IMR-90 (cell line): Measurements from ENCODE around the gene PAX2. TPM values are rescaled to one million over a fixed set of nuclear protein-coding genes. Genes with fewer than 3 reads are reported as not detected.

Experiments
- ATAC-seq: fragments of 200-7000 bp; cut with Tn5 transposase; 2 replicates; pipeline ENCODE4 v1.9.1; 2020; ENCODE audit warnings: low read depth, mild to moderate bottlenecking, moderate library complexity
- BruUV-seq: library from RNA; stranded (reverse); fragments of 400-500 nt; replicated peaks from 2 replicates; lab custom pipeline; 2021; lab: Mats Ljungman, UMichigan
- CTCF ChIA-PET: fragments of 300-600 bp; formaldehyde crosslinking; extraction: SDS; loops from one replicate; lab custom pipeline; 2021; ENCODE audit warnings: antibody characterized with exemption; lab: Yijun Ruan, JAX
- POLR2A ChIA-PET: fragments of 300-600 bp; sonication (Branson Sonifier 250); formaldehyde crosslinking; loops from one replicate; lab custom pipeline; 2022; ENCODE audit warnings: antibody characterized with exemption; ENCODE audit not compliant: unreplicated experiment; lab: Charles Lee
- DNase-seq: peaks from one replicate; pipeline ENCODE4 v3.0.0; 2013
- H2AFZ ChIP-seq: replicated peaks from 2 replicates; pipeline ENCODE3; 2013; ENCODE audit warnings: low read length, mild to moderate bottlenecking; ENCODE audit not compliant: poor library complexity
- H2AK5ac ChIP-seq: 2 replicates; pipeline ENCODE4 v1.6.1; 2013; ENCODE audit warnings: low read depth, low read length, inconsistent platforms
- H2AK9ac ChIP-seq: replicated peaks from 2 replicates; pipeline ENCODE3; 2013; ENCODE audit warnings: mild to moderate bottlenecking, low read depth, low read length, moderate library complexity; ENCODE audit not compliant: poor library complexity
- H2BK120ac ChIP-seq: 2 replicates; pipeline ENCODE4 v1.6.1; 2013; ENCODE audit warnings: low read depth, low read length, inconsistent platforms
- H2BK15ac ChIP-seq: 3 replicates; pipeline ENCODE4 v1.6.1; 2013; ENCODE audit warnings: low read depth, low read length, inconsistent platforms
- H2BK20ac ChIP-seq: 2 replicates; pipeline ENCODE4 v1.6.1; 2013; ENCODE audit warnings: low read depth, mild to moderate bottlenecking, inconsistent platforms, low read length, moderate library complexity
- H2BK5ac ChIP-seq: 2 replicates; pipeline ENCODE4 v1.6.1; 2013; ENCODE audit warnings: mild to moderate bottlenecking, low read depth, low read length, inconsistent platforms; ENCODE audit not compliant: poor library complexity, severe bottlenecking
- H3K14ac ChIP-seq: replicated peaks from 2 replicates; pipeline ENCODE4 v1.6.1; 2013; ENCODE audit warnings: low read depth, low read length, inconsistent platforms
- H3K18ac ChIP-seq: 2 replicates; pipeline ENCODE4 v1.6.1; 2013; ENCODE audit warnings: low read depth, low read length, control low read depth
- H3K23ac ChIP-seq: 2 replicates; pipeline ENCODE4 v1.6.1; 2013; ENCODE audit warnings: low read depth, low read length, inconsistent platforms
- H3K27ac ChIP-seq: 2 replicates; pipeline ENCODE4 v1.5.1; 2013; ENCODE audit warnings: mild to moderate bottlenecking, control low read depth, low read length; ENCODE audit not compliant: insufficient read depth
- H3K27me3 ChIP-seq: 2 replicates; pipeline ENCODE4 v1.6.1; 2013; ENCODE audit warnings: low read length; ENCODE audit not compliant: control insufficient read depth, insufficient read depth
- H3K36me3 ChIP-seq: 2 replicates; pipeline ENCODE4 v1.6.1; 2013; ENCODE audit warnings: low read length, mixed read lengths; ENCODE audit not compliant: control insufficient read depth, insufficient read depth
- H3K4ac ChIP-seq: 2 replicates; pipeline ENCODE4 v1.6.1; 2013; ENCODE audit warnings: low read depth, low read length, inconsistent platforms
- H3K4me1 ChIP-seq: 2 replicates; pipeline ENCODE4 v1.6.1; 2013; ENCODE audit warnings: low read length, mixed read lengths; ENCODE audit not compliant: control insufficient read depth, insufficient read depth
- H3K4me2 ChIP-seq: 2 replicates; pipeline ENCODE4 v1.6.1; 2013; ENCODE audit warnings: low read depth, mild to moderate bottlenecking, control low read depth, low read length, moderate library complexity
- H3K4me3 ChIP-seq: 2 replicates; pipeline ENCODE4 v1.5.1; 2013; ENCODE audit warnings: low read depth, mild to moderate bottlenecking, control low read depth, low read length, moderate library complexity; ENCODE audit not compliant: insufficient read depth
- H3K56ac ChIP-seq: 2 replicates; pipeline ENCODE4 v1.6.1; 2013; ENCODE audit warnings: low read length, inconsistent platforms; ENCODE audit not compliant: insufficient read depth; ENCODE audit errors: extremely low read depth
- H3K79me1 ChIP-seq, 2 experiments: 2 replicates each; pipeline ENCODE4 v1.6.1; 2013; ENCODE audit warnings: low read length in 2 of 2, inconsistent platforms in 1 of 2, low read depth in 1 of 2
- H3K9ac ChIP-seq: 2 replicates; pipeline ENCODE4 v1.6.1; 2013; ENCODE audit warnings: low read depth, low read length, control low read depth
- H3K9me1 ChIP-seq: 2 replicates; pipeline ENCODE4 v1.6.1; 2013; ENCODE audit warnings: low read length, inconsistent platforms; ENCODE audit not compliant: insufficient read depth
- H3K9me3 ChIP-seq: 2 replicates; pipeline ENCODE4 v1.6.1; 2013; ENCODE audit warnings: low read length; ENCODE audit not compliant: control insufficient read depth, insufficient read depth
- H4K20me1 ChIP-seq: 2 replicates; pipeline ENCODE4 v1.6.1; 2013; ENCODE audit warnings: low read length, inconsistent platforms; ENCODE audit not compliant: insufficient read depth
- H4K5ac ChIP-seq: 2 replicates; pipeline ENCODE4 v1.6.1; 2013; ENCODE audit warnings: mild to moderate bottlenecking, low read depth, low read length, control low read depth
- H4K8ac ChIP-seq, 2 experiments: 2 replicates each; pipeline ENCODE4 v1.6.1; 2013; ENCODE audit warnings: low read depth in 2 of 2, low read length in 2 of 2, control low read depth in 1 of 2, inconsistent platforms in 1 of 2
- H4K91ac ChIP-seq: 2 replicates; pipeline ENCODE4 v1.6.1; 2013; ENCODE audit warnings: low read depth, low read length, inconsistent platforms; ENCODE audit not compliant: insufficient read depth
- BHLHE40 ChIP-seq: fragments of 150-350 bp; IDR thresholded peaks from 2 replicates; pipeline ENCODE4 v1.6.1; 2016; ENCODE audit warnings: mild to moderate bottlenecking, low read depth, low read length
- CEBPB ChIP-seq: IDR thresholded peaks from 2 replicates; pipeline ENCODE4 v1.6.1; 2012; ENCODE audit warnings: low read depth, low read length, improper control_type of control experiment
- CHD1 ChIP-seq: IDR thresholded peaks from 2 replicates; pipeline ENCODE4 v1.6.1; 2012; ENCODE audit warnings: low read depth, low read length, improper control_type of control experiment
- FOS ChIP-seq: fragments of 150-350 bp; IDR thresholded peaks from 2 replicates; pipeline ENCODE4 v1.6.1; 2016; ENCODE audit warnings: low read depth, low read length
- MAFK ChIP-seq: IDR thresholded peaks from 2 replicates; pipeline ENCODE4 v1.6.1; 2012; ENCODE audit warnings: low read depth, low read length, improper control_type of control experiment
- MAZ ChIP-seq: IDR thresholded peaks from 2 replicates; pipeline ENCODE4 v1.6.1; 2012; ENCODE audit warnings: low read depth, mild to moderate bottlenecking, low read length, improper control_type of control experiment, moderate library complexity, borderline replicate concordance
- MXI1 ChIP-seq: IDR thresholded peaks from 2 replicates; pipeline ENCODE4 v1.6.1; 2012; ENCODE audit warnings: low read depth, mild to moderate bottlenecking, low read length, moderate library complexity, borderline replicate concordance
- NFE2L2 ChIP-seq: fragments of 150-350 bp; IDR thresholded peaks from 2 replicates; pipeline ENCODE4 v1.6.1; 2016; ENCODE audit warnings: low read depth, mild to moderate bottlenecking, low read length
- POLR2A ChIP-seq: IDR thresholded peaks from 2 replicates; pipeline ENCODE4 v1.6.1; 2012; ENCODE audit warnings: mild to moderate bottlenecking, low read depth, low read length
- RAD21 ChIP-seq: IDR thresholded peaks from 2 replicates; pipeline ENCODE4 v1.6.1; 2012; ENCODE audit warnings: low read length, improper control_type of control experiment
- RCOR1 ChIP-seq: IDR thresholded peaks from 2 replicates; pipeline ENCODE4 v1.6.1; 2012; ENCODE audit warnings: mild to moderate bottlenecking, low read length, improper control_type of control experiment; ENCODE audit not compliant: insufficient replicate concordance
- RFX5 ChIP-seq: IDR thresholded peaks from 2 replicates; pipeline ENCODE4 v1.8.0; 2012; ENCODE audit warnings: low read depth, mild to moderate bottlenecking, low read length, moderate library complexity
- SMC3 ChIP-seq: fragments of 150-350 bp; IDR thresholded peaks from 2 replicates; pipeline ENCODE4 v1.6.1; 2016; ENCODE audit warnings: low read depth, mild to moderate bottlenecking, antibody characterized with exemption, low read length, moderate library complexity
- WGBS, 2 experiments: methylation state at CpG; one replicate each; pipeline versions ENCODE4 v1.1.5 to v1.1.7; 2013; ENCODE audit warnings: missing lambda C conversion rate in 2 of 2; ENCODE audit not compliant: insufficient read length in 1 of 2; ENCODE audit errors: extremely low coverage in 2 of 2; 5-methylcytosine and 5-hydroxymethylcytosine counted together
- dilution Hi-C: fragments of 300-500 bp; cut with HindIII; formaldehyde crosslinking; loops from one replicate; pipeline ENCODE4 v1.14.3; 2018; ENCODE audit warnings: low sequenced_read_pairs; ENCODE audit not compliant: unreplicated experiment
- in situ Hi-C: fragments of 300-500 bp; cut with MboI; formaldehyde crosslinking; loops from 3 replicates; pipeline ENCODE4 v1.14.3; 2019; ENCODE audit warnings: low sequenced_read_pairs, inconsistent platforms, mixed read lengths
- intact Hi-C: fragments of 100-400 bp; cut with micrococcal nuclease; formaldehyde crosslinking; loops from 2 replicates; pipeline ENCODE4 v1.10.0; 2022
- polyA plus RNA-seq, 3 experiments: library from polyadenylated mRNA; depleted of rRNA; stranded (reverse); fragments of >200 nt; gene quantifications; 2 replicates each; pipeline ENCODE4 v1.2.3, GENCODE V29; 2012; ENCODE audit warnings: low replicate concordance in 1 of 3
- total RNA-seq: library from RNA; depleted of rRNA; stranded (reverse); fragments of >200 nt; gene quantifications from 2 replicates; pipeline ENCODE4 v1.2.3, GENCODE V29; 2012
- TF ChIP-seq, protein P1 (sequence below): conservative IDR thresholded peaks from 2 replicates; pipeline ENCODE4 v1.5.1; 2012; ENCODE audit warnings: mild to moderate bottlenecking, low read depth, low read length, improper control_type of control experiment
- TF ChIP-seq, protein P2 (sequence below): fragments of 150-350 bp; IDR thresholded peaks from 2 replicates; pipeline ENCODE4 v1.6.1; 2016; ENCODE audit warnings: low read depth, mild to moderate bottlenecking, low read length, moderate library complexity, borderline replicate concordance
- TF ChIP-seq, protein P3 (sequence below): fragments of 150-350 bp; IDR thresholded peaks from 2 replicates; pipeline ENCODE4 v1.6.1; 2017; ENCODE audit warnings: mild to moderate bottlenecking, antibody characterized with exemption, low read length, low read depth

The PAX2 gene
- total and polyA plus RNA-seq, 2 of the 4 experiments (the other 2 are of a cell fraction): not detected

GRCh38 chr10:100805543-100806355 lies 60.4 kb downstream of the PAX2 start:
- H3K4ac ChIP-seq: no peak overlapping the region
- intact Hi-C loops: no loop called here
- no peak overlapping the region for H3K4me3 ChIP-seq
- H4K91ac ChIP-seq: no peak overlapping the region
- H3K79me1 ChIP-seq: no peaks in the 10 kb centered on the region
- no TSS peak for BruUV-seq
- DNase-seq (no peak), ATAC-seq (no peak)
- H3K23ac ChIP-seq: no peak overlapping the region
- in situ Hi-C loops: no loop called here
- no peaks in the 10 kb centered on the region for H3K9me1 ChIP-seq
- no peak overlapping the region for H3K56ac ChIP-seq
- H4K20me1 ChIP-seq: no peaks in the 10 kb centered on the region
- H3K9ac ChIP-seq: no peak overlapping the region
- 33% methylated on average over 2 of the region's 14 CpGs; no CpG with 5 or more reads in 1 of the 2 experiments for WGBS, 2 experiments
- no peak overlapping the region for H2BK15ac ChIP-seq
- H4K8ac ChIP-seq: no peak overlapping the region
- dilution Hi-C loops: no loop called here
- no peak overlapping the region for H3K27ac ChIP-seq
- H2AFZ ChIP-seq: no peak overlapping the region
- peaks cover 78% of the 10 kb centered on the region for H3K27me3 ChIP-seq
- H2AK9ac ChIP-seq: no peak overlapping the region
- no peak overlapping the region for H2BK120ac ChIP-seq
- H2BK5ac ChIP-seq: no peak overlapping the region
- H3K36me3 ChIP-seq: no peaks in the 10 kb centered on the region
- no peak overlapping the region for H4K5ac ChIP-seq
- no peak overlapping the region for H3K4me2 ChIP-seq
- no peaks in the 10 kb centered on the region for H3K9me3 ChIP-seq
- H3K4me1 ChIP-seq: no peaks in the 10 kb centered on the region
- H3K14ac ChIP-seq: no peak overlapping the region
- H3K18ac ChIP-seq: no peak overlapping the region
- H2AK5ac ChIP-seq: no peak overlapping the region
- no peak overlapping the region for H2BK20ac ChIP-seq
- CTCF ChIA-PET: no interaction called here
- TF ChIP-seq, protein P1, sequence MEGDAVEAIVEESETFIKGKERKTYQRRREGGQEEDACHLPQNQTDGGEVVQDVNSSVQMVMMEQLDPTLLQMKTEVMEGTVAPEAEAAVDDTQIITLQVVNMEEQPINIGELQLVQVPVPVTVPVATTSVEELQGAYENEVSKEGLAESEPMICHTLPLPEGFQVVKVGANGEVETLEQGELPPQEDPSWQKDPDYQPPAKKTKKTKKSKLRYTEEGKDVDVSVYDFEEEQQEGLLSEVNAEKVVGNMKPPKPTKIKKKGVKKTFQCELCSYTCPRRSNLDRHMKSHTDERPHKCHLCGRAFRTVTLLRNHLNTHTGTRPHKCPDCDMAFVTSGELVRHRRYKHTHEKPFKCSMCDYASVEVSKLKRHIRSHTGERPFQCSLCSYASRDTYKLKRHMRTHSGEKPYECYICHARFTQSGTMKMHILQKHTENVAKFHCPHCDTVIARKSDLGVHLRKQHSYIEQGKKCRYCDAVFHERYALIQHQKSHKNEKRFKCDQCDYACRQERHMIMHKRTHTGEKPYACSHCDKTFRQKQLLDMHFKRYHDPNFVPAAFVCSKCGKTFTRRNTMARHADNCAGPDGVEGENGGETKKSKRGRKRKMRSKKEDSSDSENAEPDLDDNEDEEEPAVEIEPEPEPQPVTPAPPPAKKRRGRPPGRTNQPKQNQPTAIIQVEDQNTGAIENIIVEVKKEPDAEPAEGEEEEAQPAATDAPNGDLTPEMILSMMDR: no peak
- TF ChIP-seq BHLHE40 (no peak), FOS (no peak), MXI1 (no peak), POLR2A (no peak), MAZ (no peak), CHD1 (no peak), RAD21 (no peak), RCOR1 (no peak), SMC3 (no peak), MAFK (no peak), CEBPB (no peak), NFE2L2 (no peak), RFX5 (no peak)
- TF ChIP-seq, protein P2, sequence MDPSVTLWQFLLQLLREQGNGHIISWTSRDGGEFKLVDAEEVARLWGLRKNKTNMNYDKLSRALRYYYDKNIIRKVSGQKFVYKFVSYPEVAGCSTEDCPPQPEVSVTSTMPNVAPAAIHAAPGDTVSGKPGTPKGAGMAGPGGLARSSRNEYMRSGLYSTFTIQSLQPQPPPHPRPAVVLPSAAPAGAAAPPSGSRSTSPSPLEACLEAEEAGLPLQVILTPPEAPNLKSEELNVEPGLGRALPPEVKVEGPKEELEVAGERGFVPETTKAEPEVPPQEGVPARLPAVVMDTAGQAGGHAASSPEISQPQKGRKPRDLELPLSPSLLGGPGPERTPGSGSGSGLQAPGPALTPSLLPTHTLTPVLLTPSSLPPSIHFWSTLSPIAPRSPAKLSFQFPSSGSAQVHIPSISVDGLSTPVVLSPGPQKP: no peak
- TF ChIP-seq, protein P3, sequence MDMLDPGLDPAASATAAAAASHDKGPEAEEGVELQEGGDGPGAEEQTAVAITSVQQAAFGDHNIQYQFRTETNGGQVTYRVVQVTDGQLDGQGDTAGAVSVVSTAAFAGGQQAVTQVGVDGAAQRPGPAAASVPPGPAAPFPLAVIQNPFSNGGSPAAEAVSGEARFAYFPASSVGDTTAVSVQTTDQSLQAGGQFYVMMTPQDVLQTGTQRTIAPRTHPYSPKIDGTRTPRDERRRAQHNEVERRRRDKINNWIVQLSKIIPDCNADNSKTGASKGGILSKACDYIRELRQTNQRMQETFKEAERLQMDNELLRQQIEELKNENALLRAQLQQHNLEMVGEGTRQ: no peak
- POLR2A ChIA-PET: no interaction called here
